HepG2 (cell line): Measurements from ENCODE around the gene ARVCF. TPM values are rescaled to one million over a fixed set of nuclear protein-coding genes. Genes with fewer than 3 reads are reported as not detected.

ENCODE experiments used
- ATF4 ChIP-seq, 2 experiments: fragments of 450-650 bp in 1 of 2; sonication (generic) in 1 of 2; formaldehyde crosslinking; IDR thresholded peaks; 2 replicates each; pipeline versions ENCODE4 v1.5.0 to v1.8.0; 2020 to 2022; ENCODE audit warnings: mild to moderate bottlenecking in 1 of 2, missing genetic modification reagents in 1 of 2
- BORCS8-MEF2B ChIP-seq: sonication (generic); formaldehyde crosslinking; IDR thresholded peaks from 2 replicates; pipeline ENCODE4 v1.8.0; 2022; ENCODE audit warnings: mild to moderate bottlenecking, missing genetic modification reagents
- CHD2 ChIP-seq: IDR thresholded peaks from 2 replicates; pipeline ENCODE4 v1.6.1; 2011; ENCODE audit warnings: low read depth, low read length, improper control_type of control experiment
- CTCF ChIP-seq: sonication (generic); formaldehyde crosslinking; IDR thresholded peaks from 2 replicates; pipeline ENCODE4 v1.5.0; 2020; ENCODE audit warnings: mild to moderate bottlenecking, missing genetic modification reagents, moderate library complexity
- ELF3 ChIP-seq: IDR thresholded peaks from 2 replicates; pipeline ENCODE4 v1.6.1; 2016; ENCODE audit warnings: missing genetic modification reagents, missing compliant biosample characterization
- HINFP ChIP-seq: sonication (generic); formaldehyde crosslinking; IDR thresholded peaks from 2 replicates; pipeline ENCODE4 v1.4.0; 2020; ENCODE audit warnings: low read depth, mild to moderate bottlenecking, missing genetic modification reagents
- MBNL3 ChIP-seq: fragments of 250-450 bp; sonication (Bioruptor Pico); conservative IDR thresholded peaks from 2 replicates; pipeline ENCODE4 v1.8.0; 2022; ENCODE audit warnings: mild to moderate bottlenecking, inconsistent platforms
- PHF20 ChIP-seq: sonication (generic); formaldehyde crosslinking; IDR thresholded peaks from 2 replicates; pipeline ENCODE4 v1.5.0; 2020; ENCODE audit warnings: mild to moderate bottlenecking, missing genetic modification reagents
- POLR2AphosphoS5 ChIP-seq: IDR thresholded peaks from 2 replicates; pipeline ENCODE4 v1.6.1; 2012; ENCODE audit warnings: low read depth, low read length
- REPIN1 ChIP-seq: sonication (generic); formaldehyde crosslinking; IDR thresholded peaks from 2 replicates; pipeline ENCODE4 v1.8.0; 2022; ENCODE audit warnings: missing genetic modification reagents, low read depth, mild to moderate bottlenecking, borderline replicate concordance
- SOX6 ChIP-seq, 2 experiments: fragments of 450-650 bp in 1 of 2; sonication (generic) in 1 of 2; formaldehyde crosslinking in 1 of 2; IDR thresholded peaks; 2 replicates each; pipeline versions ENCODE4 v1.4.0 to v1.6.1; 2017 to 2020; ENCODE audit warnings: antibody characterized with exemption in 1 of 2, mild to moderate bottlenecking in 1 of 2, missing genetic modification reagents in 1 of 2
- ZNF138 ChIP-seq: sonication (generic); formaldehyde crosslinking; IDR thresholded peaks from 2 replicates; pipeline ENCODE4 v1.5.0; 2020; ENCODE audit warnings: mild to moderate bottlenecking, low read depth, missing genetic modification reagents
- ZNF205 ChIP-seq: IDR thresholded peaks from 2 replicates; pipeline ENCODE4 v1.6.1; 2018; ENCODE audit warnings: missing biosample characterization, missing genetic modification reagents
- ZNF232 ChIP-seq: sonication (generic); formaldehyde crosslinking; IDR thresholded peaks from 2 replicates; pipeline ENCODE4 v1.4.0; 2020; ENCODE audit warnings: missing genetic modification reagents, borderline replicate concordance
- ZNF24 ChIP-seq: fragments of 450-650 bp; IDR thresholded peaks from 2 replicates; pipeline ENCODE4 v1.6.1; 2017; ENCODE audit warnings: antibody characterized with exemption, mild to moderate bottlenecking
- ZNF253 ChIP-seq: sonication (generic); formaldehyde crosslinking; IDR thresholded peaks from 2 replicates; pipeline ENCODE4 v1.8.0; 2022; ENCODE audit warnings: mild to moderate bottlenecking, missing genetic modification reagents, borderline replicate concordance
- ZNF263 ChIP-seq: sonication (generic); formaldehyde crosslinking; IDR thresholded peaks from 2 replicates; pipeline ENCODE4 v1.4.0; 2020; ENCODE audit warnings: missing genetic modification reagents
- ZNF383 ChIP-seq: sonication (generic); formaldehyde crosslinking; IDR thresholded peaks from 2 replicates; pipeline ENCODE4 v1.4.0; 2020; ENCODE audit warnings: missing genetic modification reagents, mild to moderate bottlenecking, borderline replicate concordance
- ZNF451 ChIP-seq: sonication (generic); formaldehyde crosslinking; IDR thresholded peaks from 2 replicates; pipeline ENCODE4 v1.5.0; 2020; ENCODE audit warnings: mild to moderate bottlenecking, missing genetic modification reagents
- ZNF724P ChIP-seq: sonication (generic); formaldehyde crosslinking; IDR thresholded peaks from 2 replicates; pipeline ENCODE4 v1.8.0; 2022; ENCODE audit warnings: missing genetic modification reagents, borderline replicate concordance
- polyA plus RNA-seq, 8 experiments: library from polyadenylated mRNA; depleted of rRNA in 3 of 8; stranded (reverse) in 7 of 8; unstranded in 1 of 8; fragments of >200 nt; fragmentation: Illumina TruSeq in 4 of 8; extraction: Trizol in 4 of 8; gene quantifications; 2 replicates each; pipeline versions ENCODE4 v1.2.1 to v1.2.3, GENCODE V29; 2011 to 2016; ENCODE audit warnings: low read depth in 4 of 8, missing spikeins in 1 of 8, mixed read lengths in 1 of 8; ENCODE audit not compliant: insufficient read depth in 1 of 8
- total RNA-seq, 5 experiments: library from RNA; depleted of rRNA; stranded (reverse); fragments of >200 nt; fragmentation: Illumina TruSeq; extraction: Trizol; gene quantifications; 2 replicates each; pipeline ENCODE4 v1.2.3, GENCODE V29; 2016; ENCODE audit warnings: low read depth in 1 of 5
- TF ChIP-seq, protein P1 (sequence below): IDR thresholded peaks from 2 replicates; pipeline ENCODE4 v1.6.1; 2016; ENCODE audit warnings: control low read depth
- TF ChIP-seq, protein P2 (sequence below): sonication (generic); formaldehyde crosslinking; IDR thresholded peaks from 2 replicates; pipeline ENCODE4 v1.4.0; 2020; ENCODE audit warnings: mild to moderate bottlenecking, missing genetic modification reagents

ARVCF gene
- total and polyA plus RNA-seq, 2 of the 13 experiments (the other 11 are each of a cell fraction or from before 2014, with no cell fraction given) = 16.4 to 17.7 TPM

DNA sequence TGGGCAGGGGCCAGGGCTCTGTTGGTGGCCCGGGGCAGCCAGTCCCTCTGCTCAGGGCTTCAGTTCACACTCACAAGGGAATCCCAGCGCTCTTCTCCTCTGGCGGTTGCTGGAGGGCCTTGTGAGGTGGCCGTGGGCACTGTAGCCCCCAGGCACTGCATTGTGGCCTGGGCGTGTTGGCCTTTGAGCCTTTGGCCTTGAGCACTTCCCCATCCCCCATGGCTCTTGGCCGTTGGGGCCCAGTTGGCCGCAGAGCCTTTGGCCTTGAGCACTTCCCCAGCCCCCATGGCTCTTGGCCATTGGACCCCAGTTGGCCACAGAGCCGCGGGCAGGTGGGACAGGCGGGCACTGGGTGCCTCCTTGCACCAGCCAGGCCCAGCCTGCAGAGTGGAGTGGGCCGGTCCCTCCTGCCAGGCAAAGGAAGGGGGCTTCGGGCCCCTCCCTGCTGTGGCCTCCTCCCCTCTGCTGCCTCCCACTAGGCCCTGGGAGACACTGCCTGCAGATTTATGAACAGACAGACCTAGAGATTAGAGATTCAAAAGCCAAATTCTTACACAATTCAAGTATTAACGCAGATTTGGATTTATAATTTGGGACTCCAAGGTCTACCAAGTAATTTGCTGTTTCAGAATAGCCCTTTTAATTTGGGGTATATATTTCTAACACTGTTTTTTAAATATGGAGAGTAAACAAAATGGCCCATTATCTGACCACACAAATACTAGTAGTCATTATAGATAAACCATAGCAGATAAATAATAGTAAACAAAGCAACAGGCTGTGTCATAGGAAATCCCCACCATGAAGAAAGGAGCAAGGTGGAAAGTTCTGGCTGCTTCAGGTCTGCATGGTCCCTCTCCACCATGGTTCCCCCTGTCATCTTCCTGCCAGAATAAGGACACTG is 56.8 kb downstream of the ARVCF start (continued):
- TF ChIP-seq PHF20 (CRISPR knock-in tag) (no peak; the same call in none of the 2 replicates), ZNF263 (CRISPR knock-in tag) (no peak), BORCS8-MEF2B (CRISPR knock-in tag) (peak; percentile 83), ZNF724P (CRISPR knock-in tag) (no peak), CHD2 (peak; percentile 28; the same call in 1 of the 2 replicates), ZNF205 (CRISPR knock-in tag) (peak; percentile 39; the same call in 1 of the 2 replicates), ATF4 (CRISPR knock-in tag; IDR thresholded peaks at IDR 0.05) (no peak), ZNF24 (no peak), HINFP (CRISPR knock-in tag) (no peak), ZNF451 (CRISPR knock-in tag) (no peak), CTCF (CRISPR knock-in tag) (peak; percentile 22; the same call in 1 of the 2 replicates), ZNF253 (CRISPR knock-in tag) (no peak), MBNL3 (CRISPR knock-in tag) (no peak), REPIN1 (peak; percentile 70), ZNF383 (CRISPR knock-in tag) (no peak), SOX6 (IDR thresholded peaks at IDR 0.05) (no peak), SOX6 (CRISPR knock-in tag; IDR thresholded peaks at IDR 0.05) (peak; percentile 79), ZNF138 (CRISPR knock-in tag) (no peak), ELF3 (CRISPR knock-in tag) (peak; percentile 32; the same call in 1 of the 2 replicates), ZNF232 (CRISPR knock-in tag) (no peak), POLR2AphosphoS5 (peak; percentile 63)
- TF ChIP-seq, protein P1, sequence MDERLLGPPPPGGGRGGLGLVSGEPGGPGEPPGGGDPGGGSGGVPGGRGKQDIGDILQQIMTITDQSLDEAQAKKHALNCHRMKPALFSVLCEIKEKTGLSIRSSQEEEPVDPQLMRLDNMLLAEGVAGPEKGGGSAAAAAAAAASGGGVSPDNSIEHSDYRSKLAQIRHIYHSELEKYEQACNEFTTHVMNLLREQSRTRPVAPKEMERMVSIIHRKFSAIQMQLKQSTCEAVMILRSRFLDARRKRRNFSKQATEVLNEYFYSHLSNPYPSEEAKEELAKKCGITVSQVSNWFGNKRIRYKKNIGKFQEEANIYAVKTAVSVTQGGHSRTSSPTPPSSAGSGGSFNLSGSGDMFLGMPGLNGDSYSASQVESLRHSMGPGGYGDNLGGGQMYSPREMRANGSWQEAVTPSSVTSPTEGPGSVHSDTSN (CRISPR knock-in tag) = no peak; the same call in 1 of the 2 replicates
- TF ChIP-seq, protein P2, sequence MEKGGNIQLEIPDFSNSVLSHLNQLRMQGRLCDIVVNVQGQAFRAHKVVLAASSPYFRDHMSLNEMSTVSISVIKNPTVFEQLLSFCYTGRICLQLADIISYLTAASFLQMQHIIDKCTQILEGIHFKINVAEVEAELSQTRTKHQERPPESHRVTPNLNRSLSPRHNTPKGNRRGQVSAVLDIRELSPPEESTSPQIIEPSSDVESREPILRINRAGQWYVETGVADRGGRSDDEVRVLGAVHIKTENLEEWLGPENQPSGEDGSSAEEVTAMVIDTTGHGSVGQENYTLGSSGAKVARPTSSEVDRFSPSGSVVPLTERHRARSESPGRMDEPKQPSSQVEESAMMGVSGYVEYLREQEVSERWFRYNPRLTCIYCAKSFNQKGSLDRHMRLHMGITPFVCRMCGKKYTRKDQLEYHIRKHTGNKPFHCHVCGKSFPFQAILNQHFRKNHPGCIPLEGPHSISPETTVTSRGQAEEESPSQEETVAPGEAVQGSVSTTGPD (CRISPR knock-in tag) = 0 out of 2 replicates have a peak, but pooled peaks have one; percentile 17
